Ishikawa (cell line): ENCODE data around the gene SEC24D.

Experiments
- CEBPB ChIP-seq: IDR thresholded peaks from 2 replicates; pipeline ENCODE4 v1.6.1; 2012
- CREB1 ChIP-seq: IDR thresholded peaks from 2 replicates; pipeline ENCODE4 v1.6.1; 2012; ENCODE audit warnings: low read depth
- EGR1 ChIP-seq: IDR thresholded peaks from 2 replicates; pipeline ENCODE4 v1.6.1; 2012
- EP300 ChIP-seq: IDR thresholded peaks from 2 replicates; pipeline ENCODE4 v1.6.1; 2012; ENCODE audit warnings: borderline replicate concordance
- FOXM1 ChIP-seq: IDR thresholded peaks from 2 replicates; pipeline ENCODE4 v1.6.1; 2012; ENCODE audit warnings: low read depth, borderline replicate concordance
- NFIC ChIP-seq: IDR thresholded peaks from 2 replicates; pipeline ENCODE4 v1.6.1; 2012
- RAD21 ChIP-seq: IDR thresholded peaks from 2 replicates; pipeline ENCODE4 v1.6.1; 2012; ENCODE audit warnings: low read depth
- TAF1 ChIP-seq: IDR thresholded peaks from 2 replicates; pipeline ENCODE4 v1.6.1; 2012; ENCODE audit warnings: low read depth, mild to moderate bottlenecking
- TCF12 ChIP-seq: IDR thresholded peaks from 2 replicates; pipeline ENCODE4 v1.6.1; 2012; ENCODE audit warnings: low read depth
- TEAD4 ChIP-seq: IDR thresholded peaks from 2 replicates; pipeline ENCODE4 v1.6.1; 2012
- YY1 ChIP-seq: IDR thresholded peaks from 2 replicates; pipeline ENCODE4 v1.6.1; 2012; ENCODE audit warnings: low read depth
- ZBTB7A ChIP-seq: IDR thresholded peaks from 2 replicates; pipeline ENCODE4 v1.6.1; 2012; ENCODE audit warnings: low read depth
- TF ChIP-seq, protein P1 (sequence below): IDR thresholded peaks from 2 replicates; pipeline ENCODE4 v1.6.1; 2012; ENCODE audit warnings: low read depth, mild to moderate bottlenecking
- TF ChIP-seq, protein P2 (sequence below): IDR thresholded peaks from 2 replicates; pipeline ENCODE4 v1.6.1; 2012
- TF ChIP-seq, protein P3 (sequence below): IDR thresholded peaks from 2 replicates; pipeline ENCODE4 v1.6.1; 2012

SEC24D gene

DNA sequence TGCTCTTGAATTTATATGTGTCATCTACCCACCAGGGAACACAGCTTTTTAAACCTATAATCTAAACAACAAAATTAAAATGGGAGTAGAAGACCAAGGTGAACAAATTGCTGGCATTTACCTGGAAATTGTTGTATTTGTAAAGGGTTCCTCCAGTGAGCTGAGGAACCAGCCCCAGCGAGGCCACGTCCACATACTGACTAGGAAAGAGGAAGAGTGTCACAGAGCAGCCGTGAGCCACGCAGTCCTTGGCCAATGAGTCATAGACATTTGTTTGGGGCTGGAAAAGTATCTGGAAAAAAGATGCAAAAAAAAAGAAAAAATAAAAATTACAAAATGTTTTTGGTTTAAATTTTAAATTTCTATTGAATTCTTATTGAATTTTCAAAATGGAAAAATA lies 92.1 kb downstream of the SEC24D start:
- TF ChIP-seq, protein P1, sequence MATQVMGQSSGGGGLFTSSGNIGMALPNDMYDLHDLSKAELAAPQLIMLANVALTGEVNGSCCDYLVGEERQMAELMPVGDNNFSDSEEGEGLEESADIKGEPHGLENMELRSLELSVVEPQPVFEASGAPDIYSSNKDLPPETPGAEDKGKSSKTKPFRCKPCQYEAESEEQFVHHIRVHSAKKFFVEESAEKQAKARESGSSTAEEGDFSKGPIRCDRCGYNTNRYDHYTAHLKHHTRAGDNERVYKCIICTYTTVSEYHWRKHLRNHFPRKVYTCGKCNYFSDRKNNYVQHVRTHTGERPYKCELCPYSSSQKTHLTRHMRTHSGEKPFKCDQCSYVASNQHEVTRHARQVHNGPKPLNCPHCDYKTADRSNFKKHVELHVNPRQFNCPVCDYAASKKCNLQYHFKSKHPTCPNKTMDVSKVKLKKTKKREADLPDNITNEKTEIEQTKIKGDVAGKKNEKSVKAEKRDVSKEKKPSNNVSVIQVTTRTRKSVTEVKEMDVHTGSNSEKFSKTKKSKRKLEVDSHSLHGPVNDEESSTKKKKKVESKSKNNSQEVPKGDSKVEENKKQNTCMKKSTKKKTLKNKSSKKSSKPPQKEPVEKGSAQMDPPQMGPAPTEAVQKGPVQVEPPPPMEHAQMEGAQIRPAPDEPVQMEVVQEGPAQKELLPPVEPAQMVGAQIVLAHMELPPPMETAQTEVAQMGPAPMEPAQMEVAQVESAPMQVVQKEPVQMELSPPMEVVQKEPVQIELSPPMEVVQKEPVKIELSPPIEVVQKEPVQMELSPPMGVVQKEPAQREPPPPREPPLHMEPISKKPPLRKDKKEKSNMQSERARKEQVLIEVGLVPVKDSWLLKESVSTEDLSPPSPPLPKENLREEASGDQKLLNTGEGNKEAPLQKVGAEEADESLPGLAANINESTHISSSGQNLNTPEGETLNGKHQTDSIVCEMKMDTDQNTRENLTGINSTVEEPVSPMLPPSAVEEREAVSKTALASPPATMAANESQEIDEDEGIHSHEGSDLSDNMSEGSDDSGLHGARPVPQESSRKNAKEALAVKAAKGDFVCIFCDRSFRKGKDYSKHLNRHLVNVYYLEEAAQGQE = no peak
- no peak for TF ChIP-seq RAD21
- no peak for TF ChIP-seq FOXM1
- TF ChIP-seq, protein P2, sequence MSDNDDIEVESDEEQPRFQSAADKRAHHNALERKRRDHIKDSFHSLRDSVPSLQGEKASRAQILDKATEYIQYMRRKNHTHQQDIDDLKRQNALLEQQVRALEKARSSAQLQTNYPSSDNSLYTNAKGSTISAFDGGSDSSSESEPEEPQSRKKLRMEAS = no peak

DNA sequence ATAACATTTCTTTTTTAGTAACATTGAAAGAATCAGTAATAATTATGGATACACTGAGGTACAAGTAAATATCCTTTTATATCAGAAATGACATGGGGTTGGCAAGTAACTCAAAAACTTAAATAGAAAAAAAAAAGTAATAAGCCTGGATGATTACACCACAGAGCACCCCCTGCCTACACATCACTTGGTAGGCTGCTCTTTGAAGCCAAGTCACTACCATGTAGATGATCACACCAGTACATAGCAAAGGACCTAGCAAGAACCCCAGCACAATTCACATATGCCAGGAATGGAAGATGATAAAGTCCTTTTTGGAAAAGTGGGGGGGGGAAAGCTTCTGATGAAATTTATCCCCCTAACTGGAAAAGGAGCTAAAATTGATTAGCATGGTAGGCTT lies 93.9 kb downstream of the SEC24D start:
- TF ChIP-seq YY1 (no peak), FOXM1 (no peak)

DNA sequence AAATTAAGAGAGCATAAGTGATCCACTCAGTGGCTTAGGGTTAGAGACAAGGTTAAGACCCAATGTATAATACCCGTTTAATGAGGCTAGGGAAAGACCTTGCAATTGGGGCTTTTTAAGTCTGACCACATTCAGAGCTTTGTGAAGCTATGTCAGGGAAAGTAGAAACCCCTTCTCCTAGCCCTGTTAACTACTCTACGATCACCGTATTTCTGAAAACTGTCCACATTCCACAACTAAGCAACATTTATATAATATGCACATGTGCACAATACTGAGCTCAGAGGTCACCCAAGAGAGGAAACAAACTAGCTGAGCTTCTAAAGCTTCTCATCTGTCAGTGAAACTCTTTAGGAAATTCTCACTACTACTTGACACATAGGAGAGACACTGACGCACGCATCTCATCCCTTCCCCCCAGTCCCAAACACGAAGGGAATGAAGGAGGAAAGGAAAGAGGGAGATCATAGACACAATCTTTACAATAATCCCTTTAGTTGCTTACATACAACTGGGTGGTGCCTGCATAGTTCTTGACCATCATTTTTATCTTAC lies 94.5 kb downstream of the SEC24D start:
- TF ChIP-seq, protein P3, sequence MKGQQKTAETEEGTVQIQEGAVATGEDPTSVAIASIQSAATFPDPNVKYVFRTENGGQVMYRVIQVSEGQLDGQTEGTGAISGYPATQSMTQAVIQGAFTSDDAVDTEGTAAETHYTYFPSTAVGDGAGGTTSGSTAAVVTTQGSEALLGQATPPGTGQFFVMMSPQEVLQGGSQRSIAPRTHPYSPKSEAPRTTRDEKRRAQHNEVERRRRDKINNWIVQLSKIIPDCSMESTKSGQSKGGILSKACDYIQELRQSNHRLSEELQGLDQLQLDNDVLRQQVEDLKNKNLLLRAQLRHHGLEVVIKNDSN = no peak
- TF ChIP-seq, protein P1 = no peak
- TF ChIP-seq NFIC = no peak
- no peak for TF ChIP-seq TAF1

DNA sequence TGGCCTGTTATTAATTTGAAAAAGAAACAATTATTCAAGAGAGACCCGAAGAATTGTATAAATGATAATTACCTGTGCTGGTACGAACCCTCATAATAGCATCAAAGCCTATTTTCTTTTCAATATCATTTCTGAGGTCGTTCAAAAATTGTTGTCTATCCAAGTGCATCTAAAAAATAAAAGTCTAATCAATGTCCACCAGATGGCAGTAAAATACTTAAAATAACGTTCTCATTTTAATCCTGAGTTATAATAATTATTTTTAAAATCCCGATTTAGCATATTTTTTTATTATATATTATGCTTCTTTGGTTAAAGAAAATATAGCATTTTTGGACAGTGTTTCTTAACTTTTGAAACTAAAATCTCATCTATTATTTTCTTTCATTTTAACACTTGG lies 95.1 kb downstream of the SEC24D start:
- TF ChIP-seq, protein P2 = no peak

DNA sequence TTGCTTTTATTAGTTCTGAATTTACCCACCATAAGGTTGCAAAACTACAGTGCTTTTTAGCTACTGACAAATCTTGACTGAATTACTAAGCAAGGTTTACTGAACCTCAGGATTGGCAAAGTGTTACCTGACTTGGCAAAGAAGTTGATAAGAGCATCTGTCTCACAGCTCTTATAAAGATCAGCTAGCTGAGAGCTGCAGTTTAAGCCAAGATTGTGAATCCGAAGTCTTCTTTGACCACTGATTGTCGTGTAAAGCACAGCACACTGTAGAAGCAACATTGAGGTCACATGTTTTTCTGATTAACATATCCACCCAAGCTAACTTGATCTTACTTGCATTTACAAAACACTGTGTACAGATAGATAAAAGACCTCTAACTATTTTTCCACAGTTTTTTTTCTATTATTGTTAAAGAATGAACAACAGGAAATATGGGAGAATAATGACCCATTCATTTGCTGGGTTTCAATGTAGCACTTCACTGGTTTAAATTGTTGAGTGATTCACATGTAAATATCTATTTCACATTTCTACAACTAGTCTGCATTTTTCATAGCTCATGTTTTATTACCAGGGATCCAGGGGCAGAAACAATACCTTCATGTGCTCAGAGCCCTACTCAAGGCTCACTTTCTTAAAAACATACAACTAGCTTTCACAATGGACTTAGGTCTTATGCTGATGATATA lies 96.8 kb downstream of the SEC24D start:
- TF ChIP-seq, protein P1 = no peak
- TF ChIP-seq YY1 = no peak

DNA sequence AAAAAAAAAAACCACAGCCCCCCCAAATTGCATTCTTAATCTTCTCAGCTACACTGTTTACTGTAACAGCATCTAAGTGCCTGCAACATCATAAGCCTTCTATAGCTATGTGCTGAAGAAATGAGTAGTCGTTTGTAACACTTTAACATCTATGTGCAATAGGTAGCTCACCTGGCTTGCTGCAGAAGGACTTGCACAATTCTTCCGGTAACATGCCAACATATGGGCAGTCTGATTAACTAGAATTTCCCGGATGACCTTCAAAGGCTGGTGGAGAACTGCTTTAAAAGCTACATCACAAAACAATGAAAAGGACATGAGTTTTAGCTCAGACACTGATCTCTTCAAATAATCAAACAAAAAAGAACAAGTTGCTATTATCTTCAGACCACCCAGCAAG lies 97.8 kb downstream of the SEC24D start:
- TF ChIP-seq RAD21 (no peak), EGR1 (no peak), FOXM1 (no peak), TEAD4 (no peak), NFIC (no peak), EP300 (no peak), TCF12 (no peak), TAF1 (no peak), YY1 (no peak), CREB1 (no peak), CEBPB (no peak), ZBTB7A (no peak)
- TF ChIP-seq, protein P2 = no peak
- TF ChIP-seq, protein P3 = no peak
- TF ChIP-seq, protein P1 = no peak
